Esophagus squamous epithelium (tissue), 4 donors: Measurements from ENCODE around the gene WWC1.

Experiments
- POLR2A ChIP-seq, 4 donors: fragments of 450-650 bp; IDR thresholded peaks; one replicate each; pipeline ENCODE4 v1.6.1; 2017; ENCODE audit warnings: antibody characterized with exemption in 4 of 4, mild to moderate bottlenecking in 4 of 4, moderate library complexity in 3 of 4
- TF ChIP-seq, protein P1 (sequence below), 6 experiments: fragments of 450-650 bp in 4 of 6; fragments of 200-600 bp in 2 of 6; sonication (generic) in 2 of 6; IDR thresholded peaks; one replicate each; pipeline ENCODE4 v1.5.1; 2016 to 2019; ENCODE audit warnings: antibody characterized with exemption in 6 of 6, mild to moderate bottlenecking in 4 of 6, moderate library complexity in 4 of 6

DNA sequence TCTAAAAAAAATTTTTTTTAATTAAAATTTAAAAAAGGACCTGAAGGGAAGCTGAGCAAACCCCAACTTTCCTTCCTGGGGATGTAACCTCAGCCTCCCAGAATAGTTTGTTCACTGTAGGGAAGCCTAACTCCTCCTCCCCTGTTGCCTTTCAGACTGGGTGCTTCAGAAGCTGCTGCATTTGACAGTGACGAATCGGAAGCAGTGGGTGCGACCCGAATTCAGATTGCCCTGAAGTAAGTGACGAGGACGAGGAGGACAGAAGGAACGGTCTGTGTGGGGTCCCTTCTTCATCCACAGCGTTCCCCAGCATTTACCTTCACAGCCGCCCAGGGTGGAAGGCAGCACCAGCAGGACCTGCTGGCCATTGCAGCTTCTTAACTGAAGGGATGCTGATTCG, 137.1 kb downstream of the WWC1 start:
- TF ChIP-seq, protein P1, sequence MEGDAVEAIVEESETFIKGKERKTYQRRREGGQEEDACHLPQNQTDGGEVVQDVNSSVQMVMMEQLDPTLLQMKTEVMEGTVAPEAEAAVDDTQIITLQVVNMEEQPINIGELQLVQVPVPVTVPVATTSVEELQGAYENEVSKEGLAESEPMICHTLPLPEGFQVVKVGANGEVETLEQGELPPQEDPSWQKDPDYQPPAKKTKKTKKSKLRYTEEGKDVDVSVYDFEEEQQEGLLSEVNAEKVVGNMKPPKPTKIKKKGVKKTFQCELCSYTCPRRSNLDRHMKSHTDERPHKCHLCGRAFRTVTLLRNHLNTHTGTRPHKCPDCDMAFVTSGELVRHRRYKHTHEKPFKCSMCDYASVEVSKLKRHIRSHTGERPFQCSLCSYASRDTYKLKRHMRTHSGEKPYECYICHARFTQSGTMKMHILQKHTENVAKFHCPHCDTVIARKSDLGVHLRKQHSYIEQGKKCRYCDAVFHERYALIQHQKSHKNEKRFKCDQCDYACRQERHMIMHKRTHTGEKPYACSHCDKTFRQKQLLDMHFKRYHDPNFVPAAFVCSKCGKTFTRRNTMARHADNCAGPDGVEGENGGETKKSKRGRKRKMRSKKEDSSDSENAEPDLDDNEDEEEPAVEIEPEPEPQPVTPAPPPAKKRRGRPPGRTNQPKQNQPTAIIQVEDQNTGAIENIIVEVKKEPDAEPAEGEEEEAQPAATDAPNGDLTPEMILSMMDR (IDR thresholded peaks at IDR 0.05), result no peak
- no peak for TF ChIP-seq POLR2A (IDR thresholded peaks at IDR 0.05)
